ENCODE data around the gene OTOP2.

- no peak for TF ChIP-seq CTCF (conservative IDR thresholded peaks at IDR 0.05; ENCODE audit: low read length)
- no peak for TF ChIP-seq EZH2phosphoT487 (IDR thresholded peaks at IDR 0.05; ENCODE audit: borderline replicate concordance)
Measured at GRCh38 chr17:74949455-74950115, 25.5 kb downstream of the OTOP2 start.

All from Loucy (cell line).